Measurements from ENCODE around the gene MRAS.

- TF ChIP-seq REST (IDR thresholded peaks at IDR 0.05; ENCODE audit: low read depth) = no peak
- no peak for TF ChIP-seq FOXM1 (IDR thresholded peaks at IDR 0.05; ENCODE audit: borderline replicate concordance, low read depth)
- no peak for TF ChIP-seq YY1 (IDR thresholded peaks at IDR 0.05; ENCODE audit: low read depth)
- no peak for TF ChIP-seq RAD21 (IDR thresholded peaks at IDR 0.05; ENCODE audit: low read depth)
- TF ChIP-seq ZBTB7A (IDR thresholded peaks at IDR 0.05; ENCODE audit: low read depth) = no peak
- TF ChIP-seq CREB1 (IDR thresholded peaks at IDR 0.05; ENCODE audit: low read depth) = no peak
- no peak for TF ChIP-seq TAF1 (IDR thresholded peaks at IDR 0.05; ENCODE audit: low read depth)
Measured at GRCh38 chr3:138323971-138324370, 24.4 kb upstream of the MRAS start.
